Natural killer cell (primary cell): ENCODE results near the gene STX16. TPM values are rescaled to one million over a fixed set of nuclear protein-coding genes. Genes with fewer than 3 reads are reported as not detected.

Experiments
- ATAC-seq, 3 donors: fragments of 150-1000 bp in 2 of 3; fragments of 200-7000 bp in 1 of 3; cut with Tn5 transposase; 1 replicate in 1 of 3; 2 replicates in 2 of 3; pipeline ENCODE4 v1.10.0; 2021; ENCODE audit warnings: mild to moderate bottlenecking in 2 of 3, moderate library complexity in 2 of 3
- DNase-seq, 2 donors: peaks; one replicate each; pipeline versions ENCODE4 v3.0.0 to v3.0.0-alpha.2; 2013 to 2021; ENCODE audit warnings: mixed read lengths in 1 of 2
- H3K27ac ChIP-seq: one replicate; pipeline ENCODE4 v1.5.1; 2013; ENCODE audit warnings: mild to moderate bottlenecking, low read length
- H3K27me3 ChIP-seq: one replicate; pipeline ENCODE4 v1.6.1; 2013; ENCODE audit warnings: low read length; ENCODE audit not compliant: control insufficient read depth, insufficient read depth
- H3K36me3 ChIP-seq: one replicate; pipeline ENCODE4 v1.6.1; 2013; ENCODE audit warnings: low read length; ENCODE audit not compliant: control insufficient read depth, insufficient read depth
- H3K4me1 ChIP-seq: one replicate; pipeline ENCODE4 v1.6.1; 2013; ENCODE audit warnings: low read length; ENCODE audit not compliant: control insufficient read depth, insufficient read depth
- H3K4me3 ChIP-seq: one replicate; pipeline ENCODE4 v1.5.1; 2013; ENCODE audit warnings: low read length
- H3K9me3 ChIP-seq: one replicate; pipeline ENCODE4 v1.6.1; 2013; ENCODE audit warnings: low read length; ENCODE audit not compliant: control insufficient read depth, insufficient read depth
- H3K27ac Mint-ChIP-seq, 2 donors: one replicate each; pipeline ENCODE4 v1.8.0; 2022; ENCODE audit warnings: mild to moderate bottlenecking in 2 of 2, mixed read lengths in 2 of 2, moderate library complexity in 1 of 2
- H3K27me3 Mint-ChIP-seq, 2 donors: one replicate each; pipeline ENCODE4 v1.8.0; 2022; ENCODE audit warnings: low read depth in 2 of 2, mixed read lengths in 2 of 2
- H3K36me3 Mint-ChIP-seq: one replicate; pipeline ENCODE4 v1.8.0; 2022; ENCODE audit warnings: mixed read lengths
- H3K4me1 Mint-ChIP-seq, 2 donors: one replicate each; pipeline ENCODE4 v1.8.0; 2022; ENCODE audit warnings: mixed read lengths in 2 of 2
- H3K4me3 Mint-ChIP-seq: one replicate; pipeline ENCODE4 v1.8.0; 2022; ENCODE audit warnings: mild to moderate bottlenecking, moderate library complexity, mixed read lengths
- H3K9me3 Mint-ChIP-seq, 2 donors: one replicate each; pipeline ENCODE4 v1.8.0; 2022; ENCODE audit warnings: mixed read lengths in 2 of 2
- WGBS: methylation state at CpG from one replicate; pipeline ENCODE4 v1.1.7; 2013; ENCODE audit warnings: missing lambda C conversion rate; ENCODE audit not compliant: insufficient coverage; 5-methylcytosine and 5-hydroxymethylcytosine counted together
- intact Hi-C: fragments of 100-400 bp; cut with micrococcal nuclease; formaldehyde crosslinking; loops from one replicate; pipeline ENCODE4 v1.14.2; 2022
- total RNA-seq, 4 donors: library from RNA; stranded (reverse); fragments of 120-200 nt in 1 of 4; gene quantifications; one replicate each; pipeline versions ENCODE4 v1.2.3 to v1.2.4, GENCODE V29; 2013 to 2022
- TF ChIP-seq, protein P1 (sequence below): fragments of 200-600 bp; IDR thresholded peaks from one replicate; pipeline ENCODE4 v1.8.0; 2022; ENCODE audit warnings: antibody characterized with exemption

Gene STX16
- total RNA-seq, 3 donors from 2014 or later (not counting 1 experiment from before 2014, with no cell fraction given) = 136 to 146 (median 143) TPM

DNA sequence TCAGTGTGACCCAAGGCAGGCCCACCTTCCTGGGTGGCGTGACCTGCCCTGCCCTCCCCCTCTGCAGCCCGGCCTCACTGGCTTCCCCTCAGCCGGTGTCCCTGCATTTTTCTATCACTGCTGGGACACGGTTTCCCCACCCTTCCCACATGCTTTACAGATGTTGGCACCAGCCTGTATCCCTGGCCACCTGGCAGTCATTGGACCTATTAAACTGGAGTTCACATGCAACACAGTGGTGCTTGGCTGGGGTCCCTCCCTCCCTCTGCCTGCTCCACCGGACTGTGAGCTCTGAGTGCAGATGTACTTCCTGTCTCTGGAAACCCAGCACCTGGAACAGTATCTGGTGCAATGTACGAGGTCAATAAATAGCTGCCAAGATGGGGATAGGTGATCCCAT is 25.5 kb upstream of the STX16 start:
- WGBS = 80% methylated on average over 6 of the region's 6 CpGs
- intact Hi-C loops = no loop called here

DNA sequence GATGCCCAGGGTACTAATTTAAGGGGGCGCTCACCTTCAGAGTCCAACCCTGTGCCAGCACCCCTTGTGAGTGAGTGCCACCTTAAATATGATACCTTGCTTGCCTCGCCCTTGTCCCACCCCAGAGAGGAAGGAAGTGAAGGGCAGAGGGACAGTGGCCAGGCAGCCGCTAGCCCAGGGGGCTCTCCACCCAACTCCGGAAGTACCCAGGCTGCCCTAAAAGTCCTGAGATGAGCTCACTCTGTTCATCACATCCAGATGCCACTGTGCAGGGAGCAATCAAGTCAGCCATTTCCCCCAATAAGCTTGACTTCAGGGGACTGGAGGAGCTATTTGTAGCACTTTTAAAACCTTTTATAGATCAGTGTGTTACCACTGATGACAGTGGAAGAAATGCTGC is 25.0 kb upstream of the STX16 start:
- no peak overlapping the region for H3K27ac Mint-ChIP-seq
- TF ChIP-seq, protein P1, sequence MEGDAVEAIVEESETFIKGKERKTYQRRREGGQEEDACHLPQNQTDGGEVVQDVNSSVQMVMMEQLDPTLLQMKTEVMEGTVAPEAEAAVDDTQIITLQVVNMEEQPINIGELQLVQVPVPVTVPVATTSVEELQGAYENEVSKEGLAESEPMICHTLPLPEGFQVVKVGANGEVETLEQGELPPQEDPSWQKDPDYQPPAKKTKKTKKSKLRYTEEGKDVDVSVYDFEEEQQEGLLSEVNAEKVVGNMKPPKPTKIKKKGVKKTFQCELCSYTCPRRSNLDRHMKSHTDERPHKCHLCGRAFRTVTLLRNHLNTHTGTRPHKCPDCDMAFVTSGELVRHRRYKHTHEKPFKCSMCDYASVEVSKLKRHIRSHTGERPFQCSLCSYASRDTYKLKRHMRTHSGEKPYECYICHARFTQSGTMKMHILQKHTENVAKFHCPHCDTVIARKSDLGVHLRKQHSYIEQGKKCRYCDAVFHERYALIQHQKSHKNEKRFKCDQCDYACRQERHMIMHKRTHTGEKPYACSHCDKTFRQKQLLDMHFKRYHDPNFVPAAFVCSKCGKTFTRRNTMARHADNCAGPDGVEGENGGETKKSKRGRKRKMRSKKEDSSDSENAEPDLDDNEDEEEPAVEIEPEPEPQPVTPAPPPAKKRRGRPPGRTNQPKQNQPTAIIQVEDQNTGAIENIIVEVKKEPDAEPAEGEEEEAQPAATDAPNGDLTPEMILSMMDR = no peak
- no peaks in the 10 kb centered on the region for H3K27me3 ChIP-seq
- peaks cover 10 to 11% of the 10 kb centered on the region in 2 donors for H3K4me1 Mint-ChIP-seq
- peak in 1 of 3 donors; percentile 24 for ATAC-seq
- H3K36me3 Mint-ChIP-seq = no peaks in the 10 kb centered on the region
- WGBS = 41% methylated on average over 4 of the region's 4 CpGs
- no peaks in the 10 kb centered on the region for H3K36me3 ChIP-seq
- peaks cover 0 to 9% of the 10 kb centered on the region in 2 donors for H3K27me3 Mint-ChIP-seq
- DNase-seq = no peak
- no peak overlapping the region for H3K4me3 ChIP-seq
- H3K9me3 Mint-ChIP-seq = no peaks in the 10 kb centered on the region
- H3K9me3 ChIP-seq = no peaks in the 10 kb centered on the region
- peaks cover 33% of the 10 kb centered on the region for H3K4me1 ChIP-seq
- no peak overlapping the region for H3K4me3 Mint-ChIP-seq
- intact Hi-C loops = no loop called here
- no peak overlapping the region for H3K27ac ChIP-seq

More for the DNA sequence above, 25.5 kb upstream of the STX16 start:
- no peak overlapping the region for H3K4me3 Mint-ChIP-seq
- H3K27ac ChIP-seq = no peak overlapping the region
- H3K9me3 ChIP-seq = no peaks in the 10 kb centered on the region
- no peak overlapping the region for H3K4me3 ChIP-seq
- DNase-seq (no peak), ATAC-seq (no peak)
- H3K4me1 Mint-ChIP-seq = peaks cover 10 to 11% of the 10 kb centered on the region in 2 donors
- H3K4me1 ChIP-seq = peaks cover 33% of the 10 kb centered on the region
- TF ChIP-seq, protein P1 = no peak
- no peaks in the 10 kb centered on the region for H3K9me3 Mint-ChIP-seq
- H3K36me3 ChIP-seq = no peaks in the 10 kb centered on the region
- no peaks in the 10 kb centered on the region for H3K36me3 Mint-ChIP-seq
- no peaks in the 10 kb centered on the region for H3K27me3 ChIP-seq
- H3K27ac Mint-ChIP-seq = no peak overlapping the region
- peaks cover 0 to 9% of the 10 kb centered on the region in 2 donors for H3K27me3 Mint-ChIP-seq

DNA sequence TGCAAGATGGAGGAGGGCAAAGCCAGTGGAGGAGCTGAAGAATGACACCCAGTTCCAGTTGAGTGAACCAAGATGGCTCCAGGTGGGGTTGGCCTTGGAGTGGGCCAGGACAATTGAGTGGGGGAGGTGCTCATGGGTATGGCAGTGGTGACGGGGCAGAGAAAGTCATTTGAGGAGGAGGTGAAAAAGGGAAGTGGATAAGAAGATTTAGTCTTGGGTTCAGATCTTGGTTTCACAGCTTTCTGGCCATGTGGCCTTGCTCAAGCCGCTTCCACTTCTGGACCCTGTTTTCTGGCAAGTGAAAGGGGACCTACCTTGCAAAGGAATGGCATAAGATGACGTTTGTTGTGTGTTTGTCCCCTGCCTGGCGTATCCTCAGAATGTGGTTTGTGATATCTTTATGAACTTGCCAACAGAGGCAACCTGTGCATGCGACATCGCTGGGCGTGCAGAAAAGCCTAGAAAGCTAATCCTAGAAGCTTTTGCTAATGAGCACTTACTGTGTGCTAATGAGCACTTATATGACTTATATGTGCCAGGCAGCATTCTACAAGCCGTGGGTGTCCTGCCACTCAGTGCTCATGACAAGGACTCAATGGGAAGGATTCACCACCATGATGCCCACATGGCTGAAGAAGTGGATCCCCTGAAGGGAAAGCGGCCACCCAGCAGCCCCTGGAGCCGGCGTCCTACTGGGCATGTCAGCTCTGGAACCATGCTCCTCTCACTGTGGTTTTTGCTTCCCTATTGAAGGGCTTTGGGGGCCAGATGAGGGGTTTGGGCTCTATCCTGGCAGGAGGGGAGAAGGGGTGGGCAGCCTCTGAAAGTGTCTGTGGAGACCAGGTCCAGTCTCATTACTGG is 23.6 kb upstream of the STX16 start:
- Histone ChIP-seq H3K27me3 (no peaks in the 10 kb centered on the region), H3K4me3 (no peak overlapping the region), H3K9me3 (no peaks in the 10 kb centered on the region), H3K36me3 (no peaks in the 10 kb centered on the region), H3K4me1 (peaks cover 33% of the 10 kb centered on the region), H3K27ac (peak overlapping the region; percentile 63)
- DNase-seq (peak in 1 of 2 donors; percentile 73), ATAC-seq (no peak)
- intact Hi-C loops = no loop called here
- TF ChIP-seq, protein P1 = no peak
- H3K27me3 Mint-ChIP-seq = peaks cover 0 to 3% of the 10 kb centered on the region in 2 donors
- no peaks in the 10 kb centered on the region for H3K36me3 Mint-ChIP-seq
- H3K9me3 Mint-ChIP-seq = no peaks in the 10 kb centered on the region
- H3K4me1 Mint-ChIP-seq = peaks cover 10 to 11% of the 10 kb centered on the region in 2 donors
- no peak overlapping the region for H3K4me3 Mint-ChIP-seq
- no peak overlapping the region for H3K27ac Mint-ChIP-seq
- WGBS = 52% methylated on average over 11 of the region's 11 CpGs
